ENCODE data around the gene KCNMA1.

Gene KCNMA1

GRCh38 chr10:77191324-77192049 is 446.1 kb downstream of the KCNMA1 start:
- no peak for TF ChIP-seq CTCF (IDR thresholded peaks at IDR 0.05; ENCODE audit: low read depth, low read length)
- no peak overlapping the region for H3K4me3 ChIP-seq (ENCODE audit: low read depth, low read length)

DNA sequence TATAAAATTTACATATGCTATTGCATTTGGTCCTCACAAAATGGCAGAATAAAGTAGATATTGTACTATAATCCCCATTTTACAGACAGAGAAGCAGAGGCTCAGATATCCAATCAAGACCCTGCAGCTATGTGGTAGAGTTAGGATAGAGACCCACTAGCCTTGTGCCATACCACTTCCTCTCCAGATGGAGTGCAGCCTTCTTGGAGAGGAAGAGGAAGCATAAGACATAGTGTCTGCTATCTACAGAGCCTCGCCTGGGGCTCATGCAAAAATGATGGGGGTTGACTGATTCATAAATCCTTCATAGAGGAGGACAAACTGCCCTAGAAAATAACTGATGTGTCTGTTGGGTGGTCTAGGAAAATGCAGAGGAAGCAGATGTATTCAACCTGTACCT is 447.3 kb downstream of the KCNMA1 start:
- no peak for TF ChIP-seq CTCF (IDR thresholded peaks at IDR 0.05; ENCODE audit: low read depth, low read length)
- no peak overlapping the region for H3K4me3 ChIP-seq (ENCODE audit: low read depth, low read length)

DNA sequence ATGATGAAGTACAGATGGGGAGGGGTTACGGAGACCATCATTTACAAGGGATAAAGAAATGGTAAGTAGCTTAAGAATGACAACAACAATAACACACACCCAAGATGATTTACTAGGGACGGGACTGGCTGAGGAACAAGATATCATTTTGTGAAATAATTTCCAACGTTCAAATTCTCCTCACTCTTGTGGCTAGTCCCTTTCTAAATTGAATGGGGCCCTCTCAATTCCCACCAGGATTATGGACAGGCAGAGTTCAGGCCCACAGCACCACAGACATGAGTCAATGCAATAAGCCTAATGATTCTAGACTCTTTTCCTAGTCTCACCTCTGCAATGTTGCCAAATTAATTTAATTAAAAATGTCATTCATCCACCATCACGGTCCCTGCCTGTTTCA is 448.1 kb downstream of the KCNMA1 start:
- TF ChIP-seq CTCF (IDR thresholded peaks at IDR 0.05; ENCODE audit: low read depth, low read length) = no peak
- no peak overlapping the region for H3K4me3 ChIP-seq (ENCODE audit: low read depth, low read length)

GRCh38 chr10:77189075-77189474 is 448.5 kb downstream of the KCNMA1 start:
- H3K4me3 ChIP-seq (ENCODE audit: low read depth, low read length) = no peak overlapping the region
- no peak for TF ChIP-seq CTCF (IDR thresholded peaks at IDR 0.05; ENCODE audit: low read depth, low read length)

DNA sequence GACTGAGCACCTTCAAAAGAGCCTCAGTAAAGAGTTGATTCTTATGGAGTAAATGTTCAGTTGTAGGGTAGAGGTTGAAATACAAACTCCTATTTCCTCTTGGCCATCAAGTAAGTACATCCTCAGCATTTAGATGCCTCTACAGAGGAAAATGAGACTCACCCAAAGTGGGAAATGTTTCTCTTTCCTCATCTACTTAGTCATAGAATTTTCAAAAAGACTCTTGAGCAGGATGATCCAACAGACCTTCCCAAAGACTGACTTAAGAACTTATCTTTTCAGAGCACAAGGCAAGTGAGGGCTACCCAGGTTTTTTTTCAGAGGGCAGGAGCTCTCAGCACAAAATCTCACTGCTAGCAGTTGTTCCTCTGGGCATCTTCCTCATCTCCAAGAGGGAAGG is 449.1 kb downstream of the KCNMA1 start:
- no peak overlapping the region for H3K4me3 ChIP-seq (ENCODE audit: low read depth, low read length)
- TF ChIP-seq CTCF (IDR thresholded peaks at IDR 0.05; ENCODE audit: low read depth, low read length) = no peak

GRCh38 chr10:77188000-77188395 is 449.6 kb downstream of the KCNMA1 start:
- H3K4me3 ChIP-seq (ENCODE audit: low read depth, low read length) = no peak overlapping the region
- no peak for TF ChIP-seq CTCF (IDR thresholded peaks at IDR 0.05; ENCODE audit: low read depth, low read length)

GRCh38 chr10:77187376-77187999 is 450.1 kb downstream of the KCNMA1 start:
- no peak for TF ChIP-seq CTCF (IDR thresholded peaks at IDR 0.05; ENCODE audit: low read depth, low read length)

More at GRCh38 chr10:77187376-77187999, 450.1 kb downstream of the KCNMA1 start:
- H3K4me3 ChIP-seq (ENCODE audit: low read depth, low read length) = no peak overlapping the region
